GM21447 (cell line): ENCODE results near the gene LSM14B.
"Not testable (repeated sequence)": the region's sequence is repeated elsewhere in the genome, so short reads cannot be mapped to it uniquely, and the experiment has no call there.

Source experiments
- ATAC-seq: cut with Tn5 transposase; IDR thresholded peaks from one replicate; pipeline ENCODE4 v1.9.1; 2021; ENCODE audit not compliant: unreplicated experiment

The LSM14B gene

DNA sequence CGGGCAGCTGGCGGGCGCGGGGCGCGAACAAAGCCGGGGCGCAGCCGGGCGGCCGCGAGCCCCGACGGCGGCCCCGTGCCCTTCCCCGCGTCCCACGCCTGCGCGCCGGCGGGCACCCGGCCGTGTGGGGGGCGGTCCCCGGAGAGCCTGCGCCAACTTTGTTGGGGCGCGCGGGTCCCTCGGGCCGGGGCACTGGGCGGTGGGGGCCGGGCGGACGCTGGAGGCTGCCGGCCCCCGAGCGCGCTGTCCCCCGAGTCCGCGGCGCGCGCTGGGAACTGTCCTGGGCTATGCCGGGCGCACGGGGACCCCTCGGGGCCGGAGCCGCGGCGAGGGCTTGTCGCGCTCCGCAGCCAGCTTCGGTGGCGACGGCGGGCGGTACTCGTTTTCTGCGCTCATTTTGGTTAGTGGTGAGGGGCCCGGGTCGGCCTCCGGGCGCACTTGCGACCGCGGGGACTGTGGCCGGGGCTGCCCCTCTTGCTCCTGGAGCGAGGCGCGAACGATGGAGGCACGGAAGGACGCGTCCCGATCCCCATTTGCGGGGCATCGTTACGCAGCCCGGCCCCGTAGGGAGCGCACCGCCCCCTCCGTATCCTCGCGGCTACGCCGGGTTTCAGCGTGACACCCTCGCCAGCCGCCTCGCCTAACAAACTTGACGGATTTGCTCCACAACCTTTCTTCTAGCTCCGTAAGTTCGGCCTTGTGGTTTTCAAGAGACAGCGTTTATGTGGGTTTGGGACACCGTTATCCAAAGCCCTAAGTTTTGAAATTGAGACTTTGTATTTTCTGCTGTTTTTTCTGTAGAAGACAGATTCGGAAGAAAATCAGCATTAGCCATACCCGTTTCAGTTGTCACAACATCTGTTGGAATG is 21.9 kb downstream of the LSM14B start:
- peak; percentile 16 for ATAC-seq

DNA sequence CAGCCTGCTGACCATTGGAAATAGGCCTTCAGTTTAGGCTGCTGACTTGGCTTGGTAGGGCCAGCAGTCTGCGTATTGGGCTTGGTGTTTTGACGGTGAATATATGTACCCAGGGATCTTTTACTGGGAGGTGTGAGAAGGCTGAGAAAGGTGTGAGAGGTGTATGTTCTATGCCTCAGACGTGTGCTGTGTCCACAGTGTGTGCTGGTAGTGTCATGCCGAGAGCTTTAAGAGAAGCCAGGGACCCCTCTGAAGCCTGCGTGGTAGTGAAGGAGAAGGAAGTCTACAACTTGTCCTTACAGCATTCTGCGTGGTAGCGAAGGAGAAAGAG is 23.4 kb downstream of the LSM14B start:
- no peak for ATAC-seq

DNA sequence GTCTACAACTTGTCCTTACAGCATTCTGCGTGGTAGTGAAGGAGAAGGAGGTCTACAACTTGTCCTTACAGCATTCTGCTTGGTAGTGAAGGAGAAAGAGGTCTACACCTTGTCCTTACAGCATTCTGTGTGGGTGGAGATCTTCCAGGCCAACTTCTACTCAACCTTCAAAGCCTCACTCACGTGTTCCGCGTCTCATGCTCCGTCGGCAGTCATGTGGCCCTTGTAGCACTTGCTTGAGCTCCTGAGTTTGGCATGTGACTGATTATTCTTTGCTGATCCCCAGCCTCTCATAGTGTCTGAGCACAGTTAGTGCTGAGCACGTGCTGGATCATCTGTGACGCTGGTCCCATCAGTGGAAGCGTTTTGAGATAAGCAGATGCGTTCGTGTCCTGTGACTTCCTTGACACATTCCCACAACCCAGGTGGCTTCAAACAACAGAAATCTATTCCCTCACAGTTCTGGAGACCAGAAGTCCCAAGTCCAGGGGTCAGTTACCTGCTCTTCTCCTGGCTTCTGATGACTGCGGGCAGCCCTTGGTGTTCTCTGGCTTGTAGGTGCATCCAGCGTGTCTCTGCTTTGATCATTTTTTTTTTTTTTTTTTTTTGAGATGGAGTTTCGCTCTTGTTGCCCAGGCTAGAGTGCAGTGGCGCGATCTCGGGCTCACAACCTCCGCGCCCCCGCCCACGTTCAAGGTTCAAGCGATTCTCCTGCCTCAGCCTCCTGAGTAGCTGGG is 23.9 kb downstream of the LSM14B start:
- ATAC-seq = no peak

DNA sequence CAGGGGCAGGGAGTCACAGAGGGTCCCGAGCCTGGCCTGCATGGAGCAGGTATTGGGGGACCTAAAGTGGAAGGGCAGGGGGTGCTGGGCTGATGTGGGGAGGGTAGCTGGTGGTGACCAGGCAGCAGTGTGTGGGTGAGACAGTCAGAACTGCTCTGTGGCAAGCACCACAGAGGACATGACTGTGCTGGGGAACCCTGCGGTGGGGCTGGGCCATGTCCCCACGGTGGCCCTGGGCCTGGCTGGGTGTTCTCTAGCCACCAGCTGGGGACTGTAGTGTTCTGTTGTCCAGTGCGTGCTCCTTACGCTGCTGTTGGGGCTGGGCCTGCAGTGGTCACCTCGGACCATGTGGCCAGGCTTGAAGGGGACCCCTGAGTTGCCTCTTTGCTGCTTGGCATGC is 24.9 kb downstream of the LSM14B start:
- no peak for ATAC-seq

DNA sequence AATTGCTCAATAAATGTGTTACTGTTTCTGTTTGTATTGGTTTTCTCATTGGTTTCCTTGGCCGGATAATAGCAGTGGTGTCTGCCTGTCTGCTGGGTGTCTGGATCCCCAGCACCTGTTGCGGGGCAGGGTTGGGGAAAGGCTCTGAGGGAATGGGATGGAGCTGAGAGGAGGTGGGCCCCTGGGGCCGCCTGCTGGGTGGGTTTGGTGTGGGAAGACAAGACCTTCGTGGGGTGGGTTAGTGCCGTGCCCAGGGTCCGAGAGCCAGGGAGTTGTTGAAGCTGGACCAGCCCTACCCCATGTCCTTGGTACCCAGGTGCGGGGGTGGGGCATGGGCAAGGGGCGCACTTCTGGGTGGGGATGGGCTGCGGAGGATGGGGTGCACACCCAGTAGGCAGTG is 25.3 kb downstream of the LSM14B start:
- ATAC-seq = no peak

DNA sequence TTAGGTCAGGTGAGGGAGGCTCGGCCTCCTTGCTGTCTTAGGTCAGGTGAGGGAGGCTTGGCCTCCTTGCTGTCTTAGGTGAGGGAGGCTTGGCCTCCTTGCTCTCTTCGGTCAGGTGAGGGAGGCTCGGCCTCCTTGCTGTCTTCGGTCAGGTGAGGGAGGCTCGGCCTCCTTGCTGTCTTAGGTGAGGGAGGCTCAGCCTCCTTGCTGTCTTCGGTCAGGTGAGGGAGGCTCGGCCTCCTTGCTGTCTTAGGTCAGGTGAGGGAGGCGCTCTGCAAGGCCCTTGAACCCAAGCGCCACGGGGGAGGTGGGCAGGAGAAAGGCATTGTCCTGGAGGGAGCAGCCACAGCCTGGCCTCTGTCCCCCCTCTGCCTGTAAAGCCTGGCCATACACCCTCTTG is 26.1 kb downstream of the LSM14B start:
- ATAC-seq = not testable (repeated sequence)

DNA sequence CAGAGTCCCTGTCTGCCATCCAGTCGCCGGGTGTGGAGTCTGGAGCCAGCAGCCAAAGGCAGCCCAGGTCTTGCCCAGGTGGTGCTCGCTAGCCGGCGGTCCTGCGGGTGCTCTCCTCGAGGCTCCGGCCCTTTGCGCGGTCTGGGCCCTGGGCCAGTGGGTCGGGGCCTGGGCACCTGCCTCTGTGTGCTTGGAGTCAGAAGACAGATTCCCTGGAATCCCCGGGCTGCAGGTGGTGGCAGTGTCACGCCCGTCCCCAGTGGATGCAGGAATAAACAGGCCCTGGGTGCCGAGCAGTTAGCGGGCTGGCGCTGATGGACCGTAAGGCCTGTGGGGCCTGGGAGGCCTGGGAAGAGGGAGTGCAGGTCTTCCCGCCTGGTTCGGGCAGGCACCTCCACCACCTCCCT is 26.6 kb downstream of the LSM14B start:
- ATAC-seq = no peak

DNA sequence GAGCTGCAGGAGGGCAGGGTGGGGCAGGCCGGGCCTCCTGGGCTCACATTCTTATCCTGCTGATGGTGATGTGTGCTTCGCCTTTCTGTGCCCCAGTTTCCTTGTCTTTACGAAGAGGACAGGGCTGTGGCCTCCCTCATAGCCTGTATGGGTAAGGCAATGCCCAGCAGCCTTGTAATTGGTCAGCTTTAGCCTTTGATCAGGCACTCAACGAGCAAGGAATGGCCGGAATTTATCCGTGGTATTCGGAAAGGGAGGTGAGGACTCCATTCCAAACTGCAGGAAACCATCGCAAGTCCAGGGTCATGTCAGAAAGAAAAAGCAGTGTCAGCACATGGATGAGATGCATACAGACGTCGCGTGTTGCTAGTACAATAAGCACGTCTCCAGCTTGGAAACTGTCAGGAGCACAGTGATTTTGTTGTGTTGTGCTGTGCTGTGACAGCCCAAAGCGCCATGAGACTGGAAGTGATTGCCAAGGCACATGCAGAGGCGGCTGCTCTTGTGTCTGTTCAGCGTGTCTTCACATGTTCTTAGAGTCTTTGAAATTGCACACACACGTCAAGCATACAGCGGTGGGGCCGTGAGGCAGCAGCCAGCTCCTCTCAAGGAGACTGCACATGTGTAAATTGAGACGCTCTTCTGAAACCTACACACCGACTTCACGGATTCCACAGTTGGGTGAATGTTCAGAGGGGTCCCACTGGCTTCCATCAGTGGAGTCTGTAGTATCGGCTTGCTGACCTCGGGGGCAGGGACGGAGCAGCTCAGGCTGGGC is 27.4 kb downstream of the LSM14B start:
- ATAC-seq = no peak

DNA sequence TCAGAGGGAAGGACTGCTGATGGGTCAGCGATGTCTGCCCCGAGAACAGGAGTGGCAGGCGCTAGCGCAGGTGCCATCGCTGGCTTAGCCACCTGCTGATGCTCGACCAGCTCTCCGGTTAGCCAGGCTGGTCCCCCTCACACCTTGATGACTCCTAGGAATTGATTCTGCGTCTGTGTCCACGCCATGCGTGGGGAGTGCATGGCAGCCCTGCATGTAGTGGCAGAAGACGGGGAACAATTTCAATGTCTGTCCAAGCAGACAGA is 28.0 kb downstream of the LSM14B start:
- no peak for ATAC-seq

DNA sequence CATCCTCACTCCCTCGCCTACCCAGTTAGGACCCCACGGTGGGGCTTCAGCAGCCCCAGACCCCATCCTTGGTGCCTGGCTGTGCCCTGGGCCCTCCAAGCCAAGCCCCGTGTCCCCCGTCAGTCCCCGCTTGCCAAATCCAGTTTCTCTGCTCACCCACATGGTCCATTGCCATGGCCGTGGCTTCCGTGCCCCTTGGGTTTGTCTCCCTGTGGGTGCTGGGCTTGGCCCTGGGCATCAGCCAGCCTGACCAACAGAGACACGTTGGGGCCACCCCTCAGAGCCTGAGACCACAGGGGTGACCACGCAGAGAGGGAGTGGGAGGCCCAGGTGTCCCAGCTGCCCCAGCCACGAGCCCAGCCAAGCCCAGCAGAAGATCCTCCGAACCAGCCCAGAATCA is 28.9 kb downstream of the LSM14B start:
- no peak for ATAC-seq

DNA sequence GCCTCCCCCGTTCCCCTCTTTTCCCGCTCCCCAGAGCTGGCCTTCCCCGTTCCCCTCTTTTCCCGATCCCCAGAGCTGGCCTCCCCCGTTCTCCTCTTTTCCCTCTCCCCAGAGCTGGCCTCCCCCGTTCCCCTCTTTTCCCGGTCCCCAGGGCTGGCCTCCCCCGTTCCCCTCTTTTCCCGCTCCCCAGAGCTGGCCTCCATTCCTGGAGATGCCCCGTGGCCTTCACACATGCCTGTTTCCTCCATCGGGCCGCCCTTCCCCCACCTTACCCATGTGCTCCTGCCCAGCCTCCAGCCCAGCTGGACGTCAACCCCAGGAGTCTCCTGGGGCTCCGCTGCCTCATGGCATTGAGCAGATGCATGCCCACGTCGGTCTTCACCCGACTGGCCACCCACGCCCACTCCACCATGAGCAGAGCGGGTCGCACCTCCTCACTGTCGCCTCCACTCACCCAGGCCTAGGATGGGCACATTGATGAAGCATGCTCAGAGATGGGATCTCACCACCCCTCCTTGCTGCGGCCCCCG is 29.6 kb downstream of the LSM14B start:
- ATAC-seq = no peak

DNA sequence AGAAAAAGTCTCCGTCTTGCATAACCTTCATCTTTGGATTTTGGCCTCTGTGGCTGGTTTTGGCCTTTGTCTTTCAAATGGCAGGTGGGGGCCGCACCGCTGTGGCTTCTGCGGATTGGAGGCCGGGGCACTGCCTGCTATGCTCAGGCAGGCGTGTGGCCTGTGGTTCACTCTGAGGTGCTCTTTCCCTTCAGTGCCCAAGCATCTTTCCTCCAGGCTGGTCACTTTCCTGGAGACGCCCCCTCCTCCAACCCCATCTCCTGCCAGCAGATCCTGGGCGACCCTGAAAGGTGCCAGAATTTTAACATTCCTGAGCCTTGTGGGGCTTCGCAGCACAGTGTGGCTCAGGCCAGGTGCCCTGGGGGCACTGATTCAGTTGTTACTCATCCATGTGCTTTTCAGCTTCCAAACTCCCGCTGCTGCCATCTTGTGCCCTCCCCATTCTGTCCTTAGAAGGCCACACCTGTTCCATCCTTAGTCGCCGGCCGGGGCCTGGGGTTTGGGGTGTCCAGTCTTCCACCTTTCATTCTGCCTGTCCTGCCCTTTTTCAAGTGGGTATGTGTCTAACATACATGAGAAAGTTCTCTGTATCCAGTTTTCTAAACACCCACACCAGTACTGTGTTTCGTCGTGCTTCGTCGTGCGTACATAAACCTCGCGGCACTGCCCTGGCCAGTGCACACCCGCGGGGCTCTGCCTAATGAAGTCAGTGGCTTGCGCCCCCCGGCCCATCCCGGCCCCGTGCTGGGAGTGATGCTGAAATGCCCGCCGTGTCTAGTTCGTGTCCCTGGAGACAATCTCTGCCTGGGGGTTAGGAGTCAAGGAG is 33.4 kb downstream of the LSM14B start:
- ATAC-seq = no peak

DNA sequence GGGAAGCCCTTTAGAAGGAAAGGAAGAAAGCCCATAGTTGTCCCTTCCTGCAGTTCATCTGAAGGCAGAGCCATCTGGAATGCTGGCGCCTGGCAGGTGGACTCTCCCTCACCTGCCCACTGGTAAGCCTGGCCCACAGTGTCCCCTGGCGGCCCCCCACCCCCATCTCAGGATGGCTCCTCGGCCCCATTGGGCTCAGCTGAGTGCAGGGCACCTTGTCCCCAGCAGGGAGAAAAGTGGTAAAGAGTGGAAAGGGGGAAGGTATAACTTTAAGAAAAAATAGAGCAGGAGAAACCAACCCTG is 33.9 kb downstream of the LSM14B start:
- no peak for ATAC-seq

DNA sequence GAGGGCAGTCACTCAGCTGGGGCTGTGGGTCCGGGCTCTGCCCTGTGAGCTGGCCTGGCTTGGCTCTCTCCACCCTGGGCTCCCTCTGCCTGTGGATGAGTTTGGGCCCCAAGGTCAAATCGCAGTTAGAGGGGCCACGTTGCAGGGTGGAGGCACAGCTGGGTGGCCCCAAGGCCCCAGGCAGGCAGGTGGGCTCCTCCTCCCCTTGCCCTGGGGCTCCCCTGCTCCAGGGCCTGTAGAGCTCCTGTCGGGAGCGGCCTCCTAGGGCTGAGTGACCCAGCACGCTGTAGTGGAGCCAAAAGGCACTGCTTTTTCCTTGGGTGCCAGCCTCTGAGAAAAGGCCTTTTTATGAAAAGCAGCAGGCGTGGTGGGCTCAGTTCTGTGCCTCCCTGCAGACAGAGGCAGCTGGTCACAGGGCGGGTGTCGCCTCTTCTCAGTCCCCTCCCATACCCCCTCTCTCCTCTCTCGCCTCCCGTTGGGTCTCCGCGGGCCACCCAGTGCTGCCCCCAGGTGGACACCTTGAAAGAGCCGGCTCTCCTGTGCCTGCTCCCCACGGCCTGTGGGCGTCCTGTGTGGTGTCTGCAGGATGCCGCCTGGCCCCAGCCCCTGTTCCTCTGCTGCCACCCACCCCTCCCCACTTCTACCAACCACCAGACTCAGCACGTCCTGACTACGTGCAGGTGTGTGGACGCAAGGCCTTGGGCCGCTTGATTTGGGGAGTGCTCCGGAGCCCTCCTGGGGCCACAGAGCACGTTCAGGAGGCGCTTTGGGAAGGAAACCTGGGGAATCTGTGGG is 34.5 kb downstream of the LSM14B start:
- ATAC-seq = no peak

DNA sequence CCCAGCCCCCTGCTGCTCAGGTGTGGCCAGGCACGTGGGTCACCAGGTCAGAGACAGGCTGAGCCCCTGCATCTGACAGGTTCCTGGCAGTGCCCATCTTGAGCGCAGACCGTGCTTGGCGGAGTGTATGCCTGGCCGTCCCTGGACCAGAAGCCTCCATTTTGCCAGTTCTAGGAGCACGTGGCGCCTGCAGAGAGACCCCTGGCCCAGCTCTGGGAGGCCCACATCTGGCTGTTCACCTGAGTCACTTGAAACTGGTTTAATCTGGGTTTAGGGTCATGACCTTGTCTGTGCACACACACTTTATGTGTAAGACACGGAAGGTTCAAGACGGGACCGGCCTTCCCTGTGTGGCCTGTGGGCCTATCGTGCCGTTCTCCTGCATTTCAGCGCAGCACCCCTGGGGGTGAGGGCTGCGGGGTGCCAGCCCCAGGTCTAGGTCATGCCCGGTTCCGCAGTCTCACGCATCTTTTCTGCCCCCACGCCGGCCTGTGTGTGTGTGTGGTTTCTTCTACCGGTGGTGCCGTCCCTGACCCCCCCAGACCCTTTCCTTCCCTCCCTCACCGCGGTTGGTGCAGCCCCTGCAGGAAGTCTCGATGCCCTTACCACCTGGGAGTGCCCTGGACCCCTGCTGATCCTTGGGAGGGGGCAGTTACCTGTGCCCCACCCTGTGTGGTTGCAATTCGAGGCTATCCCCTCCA is 35.3 kb downstream of the LSM14B start:
- no peak for ATAC-seq

DNA sequence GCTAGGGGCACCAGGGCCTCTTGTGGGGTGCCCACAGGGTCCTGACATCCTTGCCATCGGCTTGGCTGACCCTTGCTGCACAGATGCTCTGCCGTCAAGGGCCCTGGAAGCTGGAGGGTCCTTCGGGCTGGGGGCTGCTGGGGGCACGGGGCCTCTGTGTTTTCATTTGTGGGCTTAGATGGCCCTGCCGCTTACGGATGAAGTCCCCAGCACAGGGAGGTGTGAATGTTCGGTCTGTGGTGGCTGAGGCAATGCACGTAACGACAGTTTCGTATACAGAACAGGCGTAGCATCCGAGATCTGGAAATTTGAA is 35.8 kb downstream of the LSM14B start:
- ATAC-seq = no peak

DNA sequence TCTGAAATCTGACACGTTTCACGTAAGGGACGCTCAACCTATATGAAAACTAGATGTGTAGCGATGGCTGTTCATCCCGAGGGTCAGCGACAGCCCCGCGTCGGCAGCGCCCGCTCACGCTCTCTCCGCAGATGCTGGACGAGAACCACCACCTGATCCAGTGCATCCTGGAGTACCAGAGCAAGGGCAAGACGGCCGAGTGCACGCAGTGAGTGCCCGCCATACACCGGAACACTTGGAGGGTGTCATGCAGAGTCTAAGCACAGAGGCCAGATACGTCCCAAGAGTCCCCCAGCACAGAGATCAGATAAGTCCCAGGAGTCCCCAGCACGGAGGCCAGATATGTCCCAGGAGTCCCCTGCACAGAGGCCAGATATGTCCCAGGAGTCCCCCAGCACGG is 36.3 kb downstream of the LSM14B start:
- no peak for ATAC-seq

DNA sequence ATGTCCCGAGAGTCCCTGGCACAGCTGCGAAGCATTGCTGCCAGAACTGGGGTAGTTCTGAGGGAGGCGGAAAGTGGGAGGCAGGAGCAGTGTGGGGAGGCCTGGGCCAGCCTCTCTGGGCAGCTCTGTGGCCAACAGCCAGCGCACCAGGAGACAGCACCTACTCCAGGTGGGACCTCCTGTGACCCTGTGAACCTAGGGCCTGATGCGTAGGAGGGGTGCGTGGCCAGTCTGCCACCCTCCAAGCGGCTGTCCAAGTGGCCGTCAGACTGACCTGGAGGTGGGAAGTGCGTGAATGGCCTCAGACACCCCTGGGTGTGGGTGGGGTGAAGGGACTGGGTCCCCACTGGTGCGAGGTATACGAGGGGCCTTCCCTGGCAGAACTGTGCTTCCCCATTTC is 36.8 kb downstream of the LSM14B start:
- no peak for ATAC-seq

DNA sequence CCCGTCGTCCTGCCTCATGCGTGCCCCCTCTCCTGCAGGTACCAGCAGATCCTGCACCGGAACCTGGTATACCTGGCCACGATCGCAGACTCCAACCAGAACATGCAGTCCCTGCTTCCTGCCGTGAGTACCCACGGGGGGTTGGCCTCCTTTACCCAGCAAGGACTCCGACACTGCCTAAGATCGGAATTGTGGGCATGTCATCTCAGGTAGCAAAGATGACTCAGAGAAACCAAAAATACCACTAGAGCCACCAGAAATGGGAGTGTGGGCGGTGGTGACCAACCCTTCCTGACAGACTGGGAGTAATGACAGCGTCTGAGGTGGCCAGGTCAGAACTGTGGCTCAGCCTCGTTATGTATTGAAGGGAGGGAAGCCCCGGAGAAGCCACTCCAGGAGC is 37.6 kb downstream of the LSM14B start:
- ATAC-seq = no peak

DNA sequence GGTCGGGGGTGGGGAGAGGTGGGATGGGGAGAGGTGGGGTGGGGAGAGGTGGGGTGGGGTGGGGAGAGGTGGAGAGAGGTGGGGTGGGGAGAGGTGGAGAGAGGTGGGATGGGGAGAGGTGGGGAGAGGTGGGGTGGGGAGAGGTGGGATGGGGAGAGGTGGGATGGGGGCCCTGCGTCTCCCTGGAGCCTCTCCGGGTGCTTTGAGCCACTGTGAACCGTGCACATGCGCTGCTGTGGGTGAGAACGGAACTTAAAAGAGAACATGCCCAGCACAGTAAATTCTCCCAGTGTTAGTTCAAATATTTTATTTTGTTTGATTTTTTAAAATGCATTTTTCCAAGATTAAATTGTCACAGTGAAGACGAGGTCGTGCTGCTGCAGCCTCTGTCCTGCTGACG is 38.0 kb downstream of the LSM14B start:
- no peak for ATAC-seq
